Measurements from ENCODE around the gene ITPKB.
A peak's percentile ranks its signal among the peaks of the same experiment; 100 is the strongest.

ITPKB gene

DNA sequence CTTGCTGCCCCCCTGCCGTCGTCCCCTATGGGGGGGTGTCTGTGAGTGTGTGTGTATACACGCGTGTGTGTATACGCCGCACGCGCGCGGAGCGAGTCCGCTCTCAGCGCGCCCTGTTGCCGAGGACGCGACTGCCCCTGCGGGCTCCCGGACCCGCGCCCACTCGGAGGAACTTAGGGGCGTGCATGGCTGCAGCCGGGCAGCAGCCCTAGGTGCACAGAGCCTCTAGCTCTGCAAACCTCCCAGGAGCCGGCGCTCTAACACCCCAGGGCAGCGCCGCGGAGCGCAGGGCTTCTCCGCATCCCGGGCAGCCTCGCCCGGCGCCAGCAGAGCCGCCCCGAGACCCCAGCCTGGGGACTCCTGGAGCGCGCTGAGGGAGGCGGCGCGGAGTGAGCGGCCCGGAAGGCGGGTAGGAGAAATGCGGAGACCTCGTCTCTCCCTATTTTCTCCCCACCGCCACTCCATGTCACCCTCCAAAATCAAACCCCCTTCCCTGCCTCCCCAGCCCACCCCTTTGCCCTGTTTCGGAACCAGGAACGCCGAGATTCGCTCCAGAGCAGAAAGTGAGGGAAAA, 574 bp downstream of the ITPKB start:
- TF ChIP-seq, protein P1, sequence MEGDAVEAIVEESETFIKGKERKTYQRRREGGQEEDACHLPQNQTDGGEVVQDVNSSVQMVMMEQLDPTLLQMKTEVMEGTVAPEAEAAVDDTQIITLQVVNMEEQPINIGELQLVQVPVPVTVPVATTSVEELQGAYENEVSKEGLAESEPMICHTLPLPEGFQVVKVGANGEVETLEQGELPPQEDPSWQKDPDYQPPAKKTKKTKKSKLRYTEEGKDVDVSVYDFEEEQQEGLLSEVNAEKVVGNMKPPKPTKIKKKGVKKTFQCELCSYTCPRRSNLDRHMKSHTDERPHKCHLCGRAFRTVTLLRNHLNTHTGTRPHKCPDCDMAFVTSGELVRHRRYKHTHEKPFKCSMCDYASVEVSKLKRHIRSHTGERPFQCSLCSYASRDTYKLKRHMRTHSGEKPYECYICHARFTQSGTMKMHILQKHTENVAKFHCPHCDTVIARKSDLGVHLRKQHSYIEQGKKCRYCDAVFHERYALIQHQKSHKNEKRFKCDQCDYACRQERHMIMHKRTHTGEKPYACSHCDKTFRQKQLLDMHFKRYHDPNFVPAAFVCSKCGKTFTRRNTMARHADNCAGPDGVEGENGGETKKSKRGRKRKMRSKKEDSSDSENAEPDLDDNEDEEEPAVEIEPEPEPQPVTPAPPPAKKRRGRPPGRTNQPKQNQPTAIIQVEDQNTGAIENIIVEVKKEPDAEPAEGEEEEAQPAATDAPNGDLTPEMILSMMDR (IDR thresholded peaks at IDR 0.05; ENCODE audit: insufficient read depth, low read length, missing control alignments), result peak; percentile 7
- no peak for DNase-seq (ENCODE audit: low read depth, low spot score)
- ChIA-PET CTCF (interaction anchor here (1.1 to 1.2 kb wide), 2 partner anchors 28 to 103 kb away, joined by 3 read pairs; no protein-coding TSS in a partner anchor), POLR2A (no interaction called here)
- H3K4me3 ChIP-seq (ENCODE audit: low read depth, low read length), result peak overlapping the region; percentile 65

GRCh38 chr1:226737819-226738420, 1.2 kb downstream of the ITPKB start:
- TF ChIP-seq, protein P1 (IDR thresholded peaks at IDR 0.05; ENCODE audit: insufficient read depth, low read length, missing control alignments), result no peak
- ChIA-PET POLR2A (no interaction called here), CTCF (interaction anchor here (1.2 kb wide), 1 partner anchor 28 kb away, joined by 3 read pairs; no protein-coding TSS in a partner anchor)
- no peak for DNase-seq (ENCODE audit: low read depth, low spot score)
- H3K4me3 ChIP-seq (ENCODE audit: low read depth, low read length), result peak overlapping the region; percentile 65

- TF ChIP-seq, protein P1 (IDR thresholded peaks at IDR 0.05; ENCODE audit: insufficient read depth, low read length, missing control alignments), result no peak
- POLR2A ChIA-PET, result no interaction called here
- CTCF ChIA-PET, result interaction anchor here (1.2 to 1.3 kb wide), 2 partner anchors 27 to 104 kb away, joined by 3 read pairs; no protein-coding TSS in a partner anchor
- DNase-seq (ENCODE audit: low read depth, low spot score), result no peak
- H3K4me3 ChIP-seq (ENCODE audit: low read depth, low read length), result peak overlapping the region; percentile 65
These were observed 1.9 kb downstream of the ITPKB start for GRCh38 chr1:226736908-226737818.

- no peak for DNase-seq (ENCODE audit: low read depth, low spot score)
- H3K4me3 ChIP-seq (ENCODE audit: low read depth, low read length), result no peak overlapping the region; the same call in 1 of the 2 replicates
- ChIA-PET CTCF (interaction anchor here (1.3 kb wide), 1 partner anchor 103 kb away, joined by 3 read pairs; no protein-coding TSS in a partner anchor), POLR2A (no interaction called here)
- TF ChIP-seq, protein P1 (IDR thresholded peaks at IDR 0.05; ENCODE audit: insufficient read depth, low read length, missing control alignments), result no peak
These were observed 2.8 kb downstream of the ITPKB start for GRCh38 chr1:226736001-226736907.

DNA sequence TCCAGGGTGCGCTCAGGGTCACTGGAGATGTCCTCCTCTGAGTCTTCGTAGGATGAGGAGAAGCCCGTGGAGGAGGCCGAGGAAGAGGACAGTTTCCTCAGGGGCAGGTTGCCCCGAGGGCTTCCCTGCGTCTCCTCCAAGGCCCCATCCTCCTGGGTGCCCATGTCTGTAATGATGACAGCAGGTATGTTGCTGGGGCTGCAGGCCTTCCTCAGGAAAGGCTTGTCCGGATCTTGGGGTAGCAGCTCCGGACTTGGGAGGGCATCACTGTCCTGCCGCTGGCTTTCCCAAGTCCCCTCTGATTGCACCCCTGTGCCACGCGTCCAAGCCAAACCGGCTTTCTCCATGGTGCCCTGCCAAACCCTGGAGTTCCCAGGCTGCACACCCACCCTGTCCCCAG, 3.5 kb downstream of the ITPKB start:
- TF ChIP-seq, protein P1 (IDR thresholded peaks at IDR 0.05; ENCODE audit: insufficient read depth, low read length, missing control alignments), result no peak
- ChIA-PET CTCF (interaction anchor here (1.3 kb wide), 1 partner anchor 102 kb away, joined by 3 read pairs; no protein-coding TSS in a partner anchor), POLR2A (no interaction called here)
- no peak overlapping the region for H3K4me3 ChIP-seq (ENCODE audit: low read depth, low read length)
- DNase-seq (ENCODE audit: low read depth, low spot score), result no peak

All from AG04449 (cell line).